Uterus (tissue), 4 donors: Measurements from ENCODE around the gene TM2D3. TPM values are rescaled to one million over a fixed set of nuclear protein-coding genes. Genes with fewer than 3 reads are reported as not detected.
"Not testable (repeated sequence)": the region's sequence is repeated elsewhere in the genome, so short reads cannot be mapped to it uniquely, and the experiment has no call there.

ENCODE experiments used
- DNase-seq, 2 donors: peaks; one replicate each; pipeline ENCODE4 v3.0.0-alpha.2; 2019 to 2020
- H3K27ac ChIP-seq, 2 donors: fragments of 200-600 bp; sonication (generic); 1 replicate in 1 of 2; 2 replicates in 1 of 2; pipeline ENCODE4 v1.5.1; 2016 to 2018
- H3K27me3 ChIP-seq, 2 donors: fragments of 200-600 bp; sonication (generic); one replicate each; pipeline ENCODE4 v1.5.1; 2018 to 2019; ENCODE audit warnings: control low read depth in 1 of 2
- H3K36me3 ChIP-seq, 2 donors: fragments of 200-600 bp; sonication (generic); one replicate each; pipeline ENCODE4 v1.5.1; 2019; ENCODE audit warnings: control low read depth in 1 of 2
- H3K4me1 ChIP-seq, 2 donors: fragments of 200-600 bp; sonication (generic); one replicate each; pipeline ENCODE4 v1.5.1; 2018 to 2019; ENCODE audit warnings: control low read depth in 1 of 2
- H3K4me3 ChIP-seq, 2 donors: fragments of 200-600 bp; sonication (generic); 1 replicate in 1 of 2; 2 replicates in 1 of 2; pipeline ENCODE4 v1.5.1; 2018 to 2019; ENCODE audit warnings: mild to moderate bottlenecking in 1 of 2
- H3K9me3 ChIP-seq, 2 donors: fragments of 200-600 bp; sonication (generic); one replicate each; pipeline ENCODE4 v1.5.1; 2019; ENCODE audit warnings: control low read depth in 1 of 2
- POLR2A ChIP-seq, 2 donors: fragments of 450-650 bp; IDR thresholded peaks; one replicate each; pipeline ENCODE4 v1.6.1; 2016; ENCODE audit warnings: antibody characterized with exemption in 2 of 2, mild to moderate bottlenecking in 1 of 2, moderate library complexity in 1 of 2
- intact Hi-C: fragments of 100-400 bp; cut with DNase I; formaldehyde crosslinking; loops from one replicate; pipeline ENCODE4 v1.15.1; 2023; ENCODE audit warnings: low total_unique reads
- total RNA-seq, 4 donors: library from RNA; depleted of rRNA in 3 of 4; stranded (reverse); fragments of >200 nt in 3 of 4; gene quantifications; one replicate each; pipeline versions ENCODE4 v1.1.0 to v1.2.4, GENCODE V29; 2014 to 2023
- TF ChIP-seq, protein P1 (sequence below), 4 experiments: fragments of 200-600 bp in 2 of 4; fragments of 450-650 bp in 2 of 4; sonication (generic) in 2 of 4; IDR thresholded peaks; one replicate each; pipeline ENCODE4 v1.5.1; 2016 to 2019; ENCODE audit warnings: antibody characterized with exemption in 4 of 4, mild to moderate bottlenecking in 2 of 4, moderate library complexity in 1 of 4
- donor health status: DM: yes; HTN: yes; CAD: no.

The TM2D3 gene
- total RNA-seq, 4 donors from 2014 or later: 14.7 to 65.0 (median 46.5) TPM

DNA sequence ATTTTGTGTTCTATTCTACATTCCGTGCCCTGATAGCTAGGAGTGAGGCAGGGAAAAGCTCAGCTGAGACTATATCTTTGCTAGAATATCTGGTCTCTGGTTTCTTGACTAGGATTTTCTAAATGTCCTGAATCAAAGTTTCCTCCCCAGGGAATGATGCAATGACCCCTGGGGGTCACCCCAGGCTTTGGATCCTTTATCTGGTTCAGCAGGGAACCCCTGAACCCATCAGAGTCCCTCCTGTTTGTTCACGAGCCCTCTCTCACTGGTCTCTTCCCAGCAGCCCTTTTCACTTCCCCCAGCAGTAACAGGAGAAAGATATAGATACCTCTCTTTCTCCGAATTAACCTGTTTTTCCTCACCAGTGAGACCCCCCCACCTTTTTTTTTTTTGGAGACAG lies 14.3 kb downstream of the TM2D3 start:
- TF ChIP-seq, protein P1, sequence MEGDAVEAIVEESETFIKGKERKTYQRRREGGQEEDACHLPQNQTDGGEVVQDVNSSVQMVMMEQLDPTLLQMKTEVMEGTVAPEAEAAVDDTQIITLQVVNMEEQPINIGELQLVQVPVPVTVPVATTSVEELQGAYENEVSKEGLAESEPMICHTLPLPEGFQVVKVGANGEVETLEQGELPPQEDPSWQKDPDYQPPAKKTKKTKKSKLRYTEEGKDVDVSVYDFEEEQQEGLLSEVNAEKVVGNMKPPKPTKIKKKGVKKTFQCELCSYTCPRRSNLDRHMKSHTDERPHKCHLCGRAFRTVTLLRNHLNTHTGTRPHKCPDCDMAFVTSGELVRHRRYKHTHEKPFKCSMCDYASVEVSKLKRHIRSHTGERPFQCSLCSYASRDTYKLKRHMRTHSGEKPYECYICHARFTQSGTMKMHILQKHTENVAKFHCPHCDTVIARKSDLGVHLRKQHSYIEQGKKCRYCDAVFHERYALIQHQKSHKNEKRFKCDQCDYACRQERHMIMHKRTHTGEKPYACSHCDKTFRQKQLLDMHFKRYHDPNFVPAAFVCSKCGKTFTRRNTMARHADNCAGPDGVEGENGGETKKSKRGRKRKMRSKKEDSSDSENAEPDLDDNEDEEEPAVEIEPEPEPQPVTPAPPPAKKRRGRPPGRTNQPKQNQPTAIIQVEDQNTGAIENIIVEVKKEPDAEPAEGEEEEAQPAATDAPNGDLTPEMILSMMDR (IDR thresholded peaks at IDR 0.05): no peak
- TF ChIP-seq POLR2A (IDR thresholded peaks at IDR 0.05): no peak
- no peaks in the 10 kb centered on the region for H3K9me3 ChIP-seq
- no peaks in the 10 kb centered on the region for H3K36me3 ChIP-seq
- no peaks in the 10 kb centered on the region for H3K4me1 ChIP-seq
- intact Hi-C loops: no loop called here
- H3K4me3 ChIP-seq: no peak overlapping the region
- no peak overlapping the region for H3K27ac ChIP-seq
- no peak for DNase-seq
- H3K27me3 ChIP-seq: no peaks in the 10 kb centered on the region

DNA sequence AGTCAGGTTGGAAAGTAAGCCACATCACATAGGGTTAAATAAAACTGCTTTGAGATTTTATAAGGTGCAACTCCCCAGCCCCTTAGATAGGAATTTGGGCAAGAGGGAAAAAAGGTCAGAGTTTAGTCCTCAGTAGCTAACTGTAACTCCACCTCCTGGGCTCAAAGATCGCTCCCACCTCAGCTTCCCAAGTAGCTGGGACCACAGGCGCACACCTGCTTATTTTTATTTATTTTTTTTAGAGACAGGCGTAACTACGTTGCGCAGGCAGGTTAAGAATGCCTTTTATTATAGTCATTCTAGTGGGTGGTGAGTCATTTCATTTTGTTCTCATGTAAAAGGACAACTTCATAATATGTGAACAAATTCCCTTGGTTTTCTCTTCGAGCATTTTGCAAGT lies 14.7 kb downstream of the TM2D3 start:
- H3K9me3 ChIP-seq: no peaks in the 10 kb centered on the region
- no peak for TF ChIP-seq POLR2A (IDR thresholded peaks at IDR 0.05)
- TF ChIP-seq, protein P1 (IDR thresholded peaks at IDR 0.05): no peak
- H3K4me3 ChIP-seq: no peak overlapping the region
- no peak overlapping the region for H3K27ac ChIP-seq
- no peak for DNase-seq
- intact Hi-C loops: no loop called here
- H3K4me1 ChIP-seq: no peaks in the 10 kb centered on the region
- H3K36me3 ChIP-seq: no peaks in the 10 kb centered on the region
- H3K27me3 ChIP-seq: no peaks in the 10 kb centered on the region

GRCh38 chr15:101637038-101637437 lies 15.1 kb downstream of the TM2D3 start:
- DNase-seq: no peak
- Histone ChIP-seq H3K27me3 (no peaks in the 10 kb centered on the region), H3K36me3 (no peaks in the 10 kb centered on the region), H3K27ac (no peak overlapping the region), H3K4me1 (no peaks in the 10 kb centered on the region), H3K4me3 (no peak overlapping the region), H3K9me3 (no peaks in the 10 kb centered on the region)
- intact Hi-C loops: no loop called here
- TF ChIP-seq, protein P1 (IDR thresholded peaks at IDR 0.05): no peak
- TF ChIP-seq POLR2A (IDR thresholded peaks at IDR 0.05): no peak

DNA sequence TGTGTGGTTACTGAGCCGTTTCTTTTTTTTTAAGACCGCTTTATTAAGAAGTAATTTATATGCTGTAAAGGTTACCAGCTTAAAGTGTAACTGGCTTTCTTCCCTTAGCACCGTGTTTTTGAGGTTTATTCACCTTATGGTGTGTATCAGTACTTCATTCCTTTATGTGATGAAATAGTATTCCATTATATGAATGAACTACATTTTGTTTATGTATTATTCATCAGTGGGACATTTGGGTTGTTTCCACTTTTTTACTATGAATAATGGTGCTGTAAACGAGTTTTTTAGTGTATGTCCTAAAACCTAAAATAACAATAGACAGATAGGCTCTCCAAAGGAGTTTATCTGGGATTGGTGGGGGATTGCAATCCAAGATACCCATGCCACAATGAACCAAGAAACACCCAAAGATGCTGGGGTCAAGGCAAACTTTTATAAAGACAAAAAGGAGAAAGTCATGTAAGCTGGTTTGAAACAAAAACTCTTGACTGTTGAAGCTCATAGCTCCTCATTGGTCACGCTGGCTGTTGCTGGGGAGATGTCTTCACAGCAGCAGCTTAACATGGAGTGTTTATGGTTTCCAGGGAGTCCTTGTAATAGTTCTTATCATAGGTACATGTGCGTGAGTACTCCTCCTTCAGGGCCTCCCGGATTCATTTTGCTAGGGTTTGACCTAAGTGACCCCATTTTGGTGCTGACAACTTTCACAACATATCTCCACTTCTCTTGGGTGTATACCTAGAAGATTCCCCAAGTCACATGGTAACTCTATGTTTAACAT lies 16.0 kb downstream of the TM2D3 start:
- H3K9me3 ChIP-seq: no peaks in the 10 kb centered on the region
- no peaks in the 10 kb centered on the region for H3K27me3 ChIP-seq
- no peak overlapping the region for H3K27ac ChIP-seq
- H3K4me3 ChIP-seq: no peak overlapping the region
- H3K4me1 ChIP-seq: no peaks in the 10 kb centered on the region
- H3K36me3 ChIP-seq: no peaks in the 10 kb centered on the region
- DNase-seq: no peak
- intact Hi-C loops: no loop called here
- TF ChIP-seq POLR2A (IDR thresholded peaks at IDR 0.05): no peak
- TF ChIP-seq, protein P1 (IDR thresholded peaks at IDR 0.05): no peak

GRCh38 chr15:101633356-101633755 lies 18.8 kb downstream of the TM2D3 start:
- H3K27me3 ChIP-seq: no peaks in the 10 kb centered on the region
- no peak for TF ChIP-seq POLR2A (IDR thresholded peaks at IDR 0.05)
- TF ChIP-seq, protein P1 (IDR thresholded peaks at IDR 0.05): no peak
- intact Hi-C loops: no loop called here
- no peaks in the 10 kb centered on the region for H3K9me3 ChIP-seq
- no peaks in the 10 kb centered on the region for H3K4me1 ChIP-seq
- H3K36me3 ChIP-seq: no peaks in the 10 kb centered on the region
- no peak for DNase-seq
- H3K4me3 ChIP-seq: no peak overlapping the region
- no peak overlapping the region for H3K27ac ChIP-seq

DNA sequence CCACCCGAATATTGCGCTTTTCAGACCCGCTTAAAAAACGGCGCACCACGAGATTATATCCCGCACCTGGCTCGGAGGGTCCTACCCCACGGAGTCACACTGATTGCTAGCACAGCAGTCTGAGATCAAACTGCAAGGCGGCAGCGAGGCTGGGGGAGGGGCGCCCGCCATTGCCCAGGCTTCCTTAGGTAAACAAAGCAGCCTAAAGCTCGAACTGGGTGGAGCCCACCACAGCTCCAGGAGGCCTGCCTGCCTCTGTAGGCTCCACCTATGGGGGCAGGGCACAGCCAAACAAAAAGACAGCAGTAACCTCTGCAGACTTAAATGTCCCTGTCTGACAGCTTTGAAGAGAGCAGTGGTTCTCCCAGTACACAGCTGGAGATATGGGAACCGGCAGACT lies 25.5 kb downstream of the TM2D3 start:
- H3K36me3 ChIP-seq, DNase-seq, H3K4me1 ChIP-seq, intact Hi-C loops, H3K9me3 ChIP-seq, H3K27me3 ChIP-seq, H3K27ac ChIP-seq, H3K4me3 ChIP-seq: not testable (repeated sequence)
